Osteoblast (primary cell): ENCODE measurements around the gene PHLDA3. TPM values are rescaled to one million over a fixed set of nuclear protein-coding genes. Genes with fewer than 3 reads are reported as not detected.

ENCODE experiments used
- DNase-seq: peaks from one replicate; pipeline ENCODE4 v3.0.0; 2011; ENCODE audit warnings: low spot score, mixed read lengths; ENCODE audit not compliant: insufficient read length; ENCODE audit errors: missing footprints
- H2AFZ ChIP-seq: 2 replicates; pipeline ENCODE4 v1.6.0; 2011; ENCODE audit warnings: mild to moderate bottlenecking, low read length
- H3K27ac ChIP-seq: 2 replicates; pipeline ENCODE4 v1.5.1; 2011; ENCODE audit warnings: mild to moderate bottlenecking, low read depth, low read length, moderate library complexity
- H3K27me3 ChIP-seq: 2 replicates; pipeline ENCODE4 v1.6.0; 2012; ENCODE audit warnings: mild to moderate bottlenecking, control low read depth, inconsistent platforms, low read length, moderate library complexity; ENCODE audit not compliant: insufficient read depth
- H3K36me3 ChIP-seq: 2 replicates; pipeline ENCODE4 v1.5.1; 2011; ENCODE audit warnings: mild to moderate bottlenecking, low read length, control low read depth, moderate library complexity; ENCODE audit not compliant: insufficient read depth
- H3K4me1 ChIP-seq: 2 replicates; pipeline ENCODE4 v1.5.1; 2011; ENCODE audit warnings: mild to moderate bottlenecking, low read length, control low read depth, moderate library complexity; ENCODE audit not compliant: insufficient read depth
- H3K4me2 ChIP-seq: 2 replicates; pipeline ENCODE4 v1.6.0; 2011; ENCODE audit warnings: mild to moderate bottlenecking, low read length; ENCODE audit not compliant: insufficient read depth
- H3K4me3 ChIP-seq: fragments of 200-600 bp; sonication (generic); 3 replicates; pipeline ENCODE4 v1.5.1; 2012; ENCODE audit warnings: mild to moderate bottlenecking, low read length, inconsistent platforms; ENCODE audit not compliant: insufficient read depth
- H3K79me2 ChIP-seq: 2 replicates; pipeline ENCODE4 v1.6.0; 2012; ENCODE audit warnings: mild to moderate bottlenecking, low read length, control low read depth, inconsistent platforms; ENCODE audit not compliant: insufficient read depth
- H3K9me3 ChIP-seq: 2 replicates; pipeline ENCODE4 v1.5.1; 2011; ENCODE audit warnings: low read depth, low read length, control low read depth
- H4K20me1 ChIP-seq: 2 replicates; pipeline ENCODE4 v1.6.0; 2012; ENCODE audit warnings: mild to moderate bottlenecking, low read length, control low read depth; ENCODE audit not compliant: insufficient read depth
- CTCF ChIP-seq: IDR thresholded peaks from 2 replicates; pipeline ENCODE4 v1.5.1; 2011; ENCODE audit warnings: mild to moderate bottlenecking, low read depth, low read length, moderate library complexity; ENCODE audit errors: extremely low read depth
- total RNA-seq: library from RNA; depleted of rRNA; stranded (reverse); fragments of >200 nt; gene quantifications from 2 replicates; pipeline ENCODE4 v1.2.3, GENCODE V29; 2012

PHLDA3 gene
- total RNA-seq, 1 donor: 116 TPM

- Histone ChIP-seq H4K20me1 (no peaks in the 10 kb centered on the region), H3K27ac (no peak overlapping the region), H2AFZ (no peak overlapping the region), H3K36me3 (no peaks in the 10 kb centered on the region), H3K4me3 (no peak overlapping the region), H3K27me3 (peaks cover 22% of the 10 kb centered on the region), H3K4me1 (no peaks in the 10 kb centered on the region), H3K9me3 (no peaks in the 10 kb centered on the region), H3K4me2 (no peak overlapping the region), H3K79me2 (no peaks in the 10 kb centered on the region)
- no peak for TF ChIP-seq CTCF
- no peak for DNase-seq
Measured at GRCh38 chr1:201421041-201421440, 47.9 kb downstream of the PHLDA3 start.

- no peaks in the 10 kb centered on the region for H3K4me1 ChIP-seq
- no peak overlapping the region for H3K4me2 ChIP-seq
- no peaks in the 10 kb centered on the region for H3K36me3 ChIP-seq
- no peak overlapping the region for H3K4me3 ChIP-seq
- no peak for TF ChIP-seq CTCF
- no peak for DNase-seq
- no peak overlapping the region for H2AFZ ChIP-seq
- H3K27ac ChIP-seq: no peak overlapping the region
- peaks cover 3% of the 10 kb centered on the region for H3K9me3 ChIP-seq
- peaks cover 27% of the 10 kb centered on the region for H3K27me3 ChIP-seq
- no peaks in the 10 kb centered on the region for H3K79me2 ChIP-seq
- no peaks in the 10 kb centered on the region for H4K20me1 ChIP-seq
Measured at GRCh38 chr1:201420608-201421002, 48.4 kb downstream of the PHLDA3 start.

GRCh38 chr1:201419746-201420607, 49.0 kb downstream of the PHLDA3 start:
- Histone ChIP-seq H3K4me3 (no peak overlapping the region), H3K36me3 (no peaks in the 10 kb centered on the region), H3K9me3 (peaks cover 6% of the 10 kb centered on the region), H3K79me2 (no peaks in the 10 kb centered on the region), H3K4me1 (no peaks in the 10 kb centered on the region), H4K20me1 (no peaks in the 10 kb centered on the region), H3K27ac (no peak overlapping the region), H3K27me3 (peaks cover 32% of the 10 kb centered on the region), H2AFZ (no peak overlapping the region), H3K4me2 (no peak overlapping the region)
- peak; percentile 58 for DNase-seq
- TF ChIP-seq CTCF: no peak

GRCh38 chr1:201419256-201419655, 49.7 kb downstream of the PHLDA3 start:
- H3K9me3 ChIP-seq: peaks cover 6% of the 10 kb centered on the region
- no peaks in the 10 kb centered on the region for H3K79me2 ChIP-seq
- DNase-seq: no peak
- no peak overlapping the region for H3K27ac ChIP-seq
- no peak overlapping the region for H2AFZ ChIP-seq
- no peaks in the 10 kb centered on the region for H4K20me1 ChIP-seq
- peaks cover 35% of the 10 kb centered on the region for H3K27me3 ChIP-seq
- no peaks in the 10 kb centered on the region for H3K4me1 ChIP-seq
- H3K36me3 ChIP-seq: no peaks in the 10 kb centered on the region
- no peak overlapping the region for H3K4me2 ChIP-seq
- TF ChIP-seq CTCF: no peak
- H3K4me3 ChIP-seq: no peak overlapping the region
